Measurements from ENCODE around the gene HM13.

Gene HM13

DNA sequence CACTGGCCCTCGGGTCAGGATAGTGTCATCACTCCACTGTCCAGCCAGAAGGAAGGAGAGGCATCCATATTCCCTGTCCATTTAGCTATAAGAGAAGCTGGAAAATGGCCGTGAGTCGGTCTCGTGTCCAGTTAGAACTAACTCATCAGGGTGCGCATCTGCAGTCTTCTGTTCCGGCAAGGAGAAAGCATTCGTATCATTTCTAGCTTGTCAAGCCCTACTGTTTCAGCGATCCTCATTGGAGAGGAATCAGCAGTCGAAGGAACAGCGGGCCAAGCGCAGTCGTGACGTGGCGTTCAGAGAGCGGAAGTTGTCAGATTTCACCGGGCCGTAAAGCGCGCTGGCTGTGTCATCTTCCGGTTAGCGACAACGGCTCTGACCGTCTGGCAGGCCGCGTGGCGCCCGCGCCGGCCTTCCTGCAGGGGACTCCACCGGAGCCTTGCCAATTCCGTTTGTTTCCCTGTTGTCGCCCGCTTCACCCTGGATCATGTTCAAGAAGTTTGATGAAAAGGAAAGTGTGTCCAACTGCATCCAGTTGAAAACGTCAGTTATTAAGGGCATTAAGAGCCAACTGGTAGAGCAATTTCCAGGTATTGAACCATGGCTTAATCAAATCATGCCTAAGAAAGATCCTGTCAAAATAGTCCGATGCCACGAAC, 32.9 kb downstream of the HM13 start:
- peak overlapping the region; percentile 93 to 96 for H3K27ac Mint-ChIP-seq
- H3K4me3 Mint-ChIP-seq = peak overlapping the region; percentile 93 to 94
- H3K27me3 Mint-ChIP-seq = no peaks in the 10 kb centered on the region
- no peaks in the 10 kb centered on the region for H3K9me3 Mint-ChIP-seq
- peak; percentile 88 for ATAC-seq
- H3K4me1 Mint-ChIP-seq = peaks cover 33% of the 10 kb centered on the region
- peak; percentile 68 to 82 for DNase-seq

DNA sequence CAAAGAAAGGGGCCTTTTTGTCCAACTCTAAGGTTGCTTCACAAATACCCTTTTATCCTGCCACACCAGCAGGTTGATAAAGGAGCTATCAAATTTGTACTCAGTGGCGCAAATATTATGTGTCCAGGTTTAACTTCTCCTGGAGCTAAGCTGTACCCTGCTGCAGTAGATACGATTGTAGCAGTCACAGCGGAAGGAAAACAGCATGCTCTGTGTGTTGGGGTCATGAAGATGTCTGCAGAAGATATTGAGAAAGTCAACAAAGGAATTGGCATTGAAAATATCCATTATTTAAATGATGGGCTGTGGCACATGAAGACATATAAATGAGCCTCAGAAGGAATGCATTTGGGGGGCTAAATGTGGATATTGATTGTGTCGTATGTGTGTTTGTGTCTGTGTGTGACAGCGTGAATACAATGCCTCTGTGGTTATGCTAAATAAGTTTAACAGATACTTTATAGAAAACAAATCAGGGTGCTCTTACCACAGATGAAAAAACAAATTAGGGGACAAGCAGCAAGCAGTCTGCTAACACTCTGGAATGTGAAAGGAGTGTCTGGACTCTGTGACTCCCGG, 33.6 kb downstream of the HM13 start:
- Mint-ChIP-seq H3K27me3 (no peaks in the 10 kb centered on the region), H3K27ac (peak overlapping the region; percentile 93 to 96), H3K9me3 (no peaks in the 10 kb centered on the region), H3K4me3 (peak overlapping the region; percentile 93 to 94), H3K4me1 (peaks cover 27% of the 10 kb centered on the region)
- DNase-seq (no peak), ATAC-seq (no peak)

DNA sequence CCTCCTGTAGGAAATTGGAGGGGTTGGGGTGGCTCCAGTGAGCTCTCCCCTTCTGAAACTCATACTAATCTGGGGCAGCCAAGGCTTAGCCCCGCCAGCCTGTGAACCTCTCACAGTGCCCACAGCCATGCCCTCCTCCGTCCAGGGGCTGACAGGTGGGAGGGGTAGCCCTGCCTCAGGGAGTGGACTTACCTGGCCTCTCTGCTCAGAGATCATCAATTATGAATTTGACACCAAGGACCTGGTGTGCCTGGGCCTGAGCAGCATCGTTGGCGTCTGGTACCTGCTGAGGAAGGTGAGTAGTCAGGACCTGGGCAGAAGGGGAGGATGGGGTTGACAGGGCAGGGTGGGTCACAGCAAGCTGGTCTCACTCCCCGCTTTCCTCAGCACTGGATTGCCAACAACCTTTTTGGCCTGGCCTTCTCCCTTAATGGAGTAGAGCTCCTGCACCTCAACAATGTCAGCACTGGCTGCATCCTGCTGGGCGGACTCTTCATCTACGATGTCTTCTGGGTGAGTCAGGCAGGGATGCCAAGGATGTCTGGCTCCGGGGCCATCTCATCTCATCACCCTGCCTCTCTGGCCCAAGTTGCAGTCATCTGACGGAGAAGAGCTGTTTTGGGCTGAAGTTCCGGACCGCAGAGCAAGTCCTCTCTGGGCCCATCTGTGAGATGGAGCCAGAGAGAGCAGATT, 34.7 kb downstream of the HM13 start:
- peak overlapping the region; percentile 93 to 94 for H3K4me3 Mint-ChIP-seq
- no peak for DNase-seq
- H3K4me1 Mint-ChIP-seq = peaks cover 22% of the 10 kb centered on the region
- peak overlapping the region; percentile 69 to 76 for H3K27ac Mint-ChIP-seq
- H3K9me3 Mint-ChIP-seq = no peaks in the 10 kb centered on the region
- no peaks in the 10 kb centered on the region for H3K27me3 Mint-ChIP-seq
- ATAC-seq = no peak

DNA sequence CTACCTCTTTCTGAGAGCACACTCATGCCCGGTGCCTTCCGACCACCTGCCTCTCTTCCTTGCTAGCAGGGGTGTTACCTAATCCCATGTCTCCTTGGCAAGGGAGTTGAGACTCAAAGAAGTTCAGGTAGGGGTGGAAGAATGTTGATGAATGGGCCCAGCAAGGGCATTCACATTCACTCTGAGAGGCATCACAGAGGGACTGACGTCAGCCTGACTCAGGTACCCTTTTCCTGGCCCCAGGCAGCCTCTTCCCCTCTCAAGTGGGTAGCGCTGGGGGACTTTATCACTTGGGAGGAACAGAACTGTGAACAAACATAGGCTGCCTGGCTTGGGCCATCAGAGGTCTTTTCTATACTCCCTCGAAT, 35.3 kb downstream of the HM13 start:
- Mint-ChIP-seq H3K9me3 (no peaks in the 10 kb centered on the region), H3K27me3 (no peaks in the 10 kb centered on the region), H3K27ac (peak overlapping the region; percentile 80 to 83), H3K4me1 (peaks cover 22% of the 10 kb centered on the region), H3K4me3 (peak overlapping the region; percentile 20 to 94)
- DNase-seq (no peak), ATAC-seq (no peak)

DNA sequence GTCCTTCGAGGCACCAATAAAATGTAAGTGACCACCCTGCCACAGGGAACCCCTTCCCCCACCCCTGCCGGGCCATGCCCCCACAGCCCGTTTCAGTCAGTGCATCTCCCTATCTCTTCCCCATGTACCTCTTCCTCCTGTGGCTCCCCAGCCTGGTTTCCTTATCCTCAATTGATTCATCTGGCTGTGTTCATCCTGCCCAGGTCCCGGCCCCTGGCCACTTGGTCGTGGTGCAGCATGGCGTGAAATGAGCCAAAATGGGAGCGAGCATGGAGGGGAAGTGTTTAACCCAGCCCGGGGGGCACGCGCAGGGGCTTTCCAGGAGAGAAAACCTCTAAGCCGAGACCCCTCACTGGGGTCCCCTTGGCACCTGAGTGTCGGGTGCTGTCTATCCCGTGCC, 35.9 kb downstream of the HM13 start:
- Mint-ChIP-seq H3K9me3 (no peaks in the 10 kb centered on the region), H3K4me1 (peaks cover 22% of the 10 kb centered on the region), H3K4me3 (peak overlapping the region in 1 of 2 donors; percentile 20), H3K27ac (peak overlapping the region; percentile 80 to 83), H3K27me3 (no peaks in the 10 kb centered on the region)
- ATAC-seq (no peak), DNase-seq (no peak)

DNA sequence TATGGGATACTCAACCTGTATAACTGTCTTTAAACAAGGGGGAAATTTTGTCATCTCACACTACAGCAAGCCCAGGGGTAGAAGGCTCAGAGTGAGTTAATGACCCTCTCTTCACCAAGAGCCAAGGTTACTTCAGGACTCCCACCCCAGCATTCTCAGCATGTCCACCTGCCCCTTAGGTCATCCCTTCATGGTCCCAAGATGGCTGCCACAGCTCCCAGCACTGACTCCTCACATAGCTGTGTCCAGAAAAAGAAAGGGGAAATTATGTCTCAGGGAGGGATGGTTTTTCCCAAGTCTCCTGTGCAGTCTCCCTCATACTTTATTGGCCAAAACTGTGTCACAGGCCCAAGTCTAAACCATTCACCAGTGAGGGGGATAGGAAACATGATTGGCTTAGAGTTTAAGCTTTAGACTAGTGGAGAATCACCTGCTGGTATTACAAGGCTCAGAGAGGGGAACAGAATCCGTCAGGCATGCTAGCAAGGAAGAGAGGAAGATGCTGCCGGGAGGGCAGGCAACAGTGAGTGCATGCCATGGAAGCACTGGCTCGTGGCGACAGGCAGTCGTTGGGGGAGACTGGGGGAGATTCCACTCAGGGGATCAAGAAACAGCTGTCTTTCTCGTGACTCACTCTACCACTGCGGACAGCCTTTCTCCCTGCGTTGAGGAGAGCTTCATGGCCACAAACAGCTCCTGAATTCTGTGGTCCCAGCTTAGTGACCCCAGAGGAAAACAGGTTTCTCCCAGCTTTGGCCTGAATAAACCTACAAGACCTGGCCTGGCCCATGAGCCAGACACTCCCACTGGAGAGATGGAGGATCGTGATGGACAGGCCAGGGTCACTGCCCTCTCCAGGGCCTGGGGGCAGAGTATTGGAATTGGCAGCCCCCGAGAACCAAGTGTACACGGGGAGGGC, 37.2 kb downstream of the HM13 start:
- H3K4me1 Mint-ChIP-seq = peaks cover 22% of the 10 kb centered on the region
- no peaks in the 10 kb centered on the region for H3K27me3 Mint-ChIP-seq
- H3K9me3 Mint-ChIP-seq = no peaks in the 10 kb centered on the region
- H3K27ac Mint-ChIP-seq = peak overlapping the region in 1 of 2 donors; percentile 45
- ATAC-seq = no peak
- no peak overlapping the region for H3K4me3 Mint-ChIP-seq
- no peak for DNase-seq

DNA sequence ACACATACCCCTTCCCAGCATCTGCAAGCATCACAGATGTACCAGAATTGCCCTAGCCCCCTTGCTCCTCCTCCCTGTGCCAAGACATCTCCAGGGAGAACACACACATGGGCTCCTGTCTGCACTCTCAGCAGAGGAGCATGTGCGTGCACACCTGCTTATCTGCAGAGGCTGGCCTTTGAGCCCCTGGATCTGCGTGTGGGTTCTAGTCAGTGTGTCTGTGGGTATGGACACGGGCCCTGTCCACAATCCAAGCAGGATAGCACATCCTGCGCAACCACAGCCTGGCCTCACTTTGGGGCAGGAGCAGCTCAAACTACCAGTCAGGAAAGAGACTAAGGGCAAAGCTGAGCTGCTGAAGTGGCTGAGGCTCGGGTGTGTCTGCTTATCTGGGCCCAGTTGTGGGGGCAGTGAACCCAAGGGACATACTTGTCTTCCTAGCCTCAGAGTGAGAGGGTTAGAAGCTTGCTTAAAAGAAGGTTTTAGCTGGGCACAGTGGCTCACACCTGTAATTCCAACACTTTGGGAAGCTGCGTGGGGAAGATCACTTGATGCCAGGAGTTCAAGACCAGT, 41.0 kb downstream of the HM13 start:
- Mint-ChIP-seq H3K4me1 (peaks cover 26% of the 10 kb centered on the region), H3K4me3 (no peak overlapping the region), H3K9me3 (no peaks in the 10 kb centered on the region), H3K27me3 (no peaks in the 10 kb centered on the region), H3K27ac (no peak overlapping the region)
- DNase-seq = no peak
- no peak for ATAC-seq

DNA sequence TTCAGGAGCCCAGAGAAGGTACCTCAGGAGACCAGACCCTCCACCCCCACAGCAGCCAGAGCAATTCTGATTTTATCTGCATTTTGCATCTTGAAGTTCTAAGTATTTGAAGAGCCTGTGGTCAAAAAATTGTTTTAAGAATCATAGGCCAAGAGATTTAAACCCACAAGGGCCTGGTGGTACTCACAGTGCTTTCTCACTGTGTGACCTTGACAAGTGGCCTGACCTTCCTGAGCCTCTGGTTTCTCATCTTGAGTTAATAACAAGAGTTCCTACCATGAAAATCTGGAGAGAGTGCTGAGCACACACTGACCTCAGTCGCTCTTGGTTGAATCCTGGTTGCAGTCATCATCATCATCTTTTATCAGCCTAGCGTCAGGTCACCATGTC, 45.5 kb downstream of the HM13 start:
- peak; percentile 4 for ATAC-seq

DNA sequence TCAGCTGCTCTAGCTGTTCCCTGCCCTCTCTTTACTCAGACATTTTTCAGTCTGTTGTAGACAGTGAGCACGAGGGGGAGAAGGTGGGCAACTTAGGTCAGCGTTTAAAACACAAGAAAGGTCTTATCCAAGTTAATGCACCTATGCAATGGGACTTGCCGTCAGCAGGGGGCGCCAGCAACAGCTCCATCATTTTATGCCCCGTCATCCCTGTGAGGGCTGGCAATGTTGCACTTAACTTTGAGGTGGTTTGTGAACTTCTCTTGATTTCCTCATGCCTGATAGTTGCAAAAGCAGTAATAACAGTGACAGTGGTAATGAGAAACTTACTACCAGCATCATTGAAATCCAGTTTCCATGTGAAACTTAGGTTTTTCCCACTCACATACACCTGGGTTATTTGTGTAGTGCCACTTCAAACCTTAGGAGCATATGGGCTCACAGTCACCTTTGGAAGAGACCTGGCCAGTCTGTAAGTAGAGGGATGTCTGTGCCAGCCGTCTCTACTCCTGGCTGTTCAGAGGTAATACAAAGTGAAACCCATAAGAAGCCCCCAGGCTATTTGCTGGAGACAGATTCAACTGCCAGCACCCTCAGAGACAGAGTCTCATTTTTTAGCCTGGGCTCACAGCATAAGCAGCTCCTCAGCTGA, 46.0 kb downstream of the HM13 start:
- H3K27ac Mint-ChIP-seq = peak overlapping the region; percentile 82 to 93
- H3K9me3 Mint-ChIP-seq = no peaks in the 10 kb centered on the region
- peak; percentile 82 for ATAC-seq
- no peak overlapping the region for H3K4me3 Mint-ChIP-seq
- H3K27me3 Mint-ChIP-seq = no peaks in the 10 kb centered on the region
- DNase-seq = peak; percentile 64 to 71
- H3K4me1 Mint-ChIP-seq = peaks cover 39% of the 10 kb centered on the region

More for the DNA sequence above, 45.5 kb downstream of the HM13 start:
- no peak overlapping the region for H3K4me3 Mint-ChIP-seq
- peaks cover 39% of the 10 kb centered on the region for H3K4me1 Mint-ChIP-seq
- H3K9me3 Mint-ChIP-seq = no peaks in the 10 kb centered on the region
- H3K27ac Mint-ChIP-seq = peak overlapping the region; percentile 82 to 93
- H3K27me3 Mint-ChIP-seq = no peaks in the 10 kb centered on the region
- no peak for DNase-seq

DNA sequence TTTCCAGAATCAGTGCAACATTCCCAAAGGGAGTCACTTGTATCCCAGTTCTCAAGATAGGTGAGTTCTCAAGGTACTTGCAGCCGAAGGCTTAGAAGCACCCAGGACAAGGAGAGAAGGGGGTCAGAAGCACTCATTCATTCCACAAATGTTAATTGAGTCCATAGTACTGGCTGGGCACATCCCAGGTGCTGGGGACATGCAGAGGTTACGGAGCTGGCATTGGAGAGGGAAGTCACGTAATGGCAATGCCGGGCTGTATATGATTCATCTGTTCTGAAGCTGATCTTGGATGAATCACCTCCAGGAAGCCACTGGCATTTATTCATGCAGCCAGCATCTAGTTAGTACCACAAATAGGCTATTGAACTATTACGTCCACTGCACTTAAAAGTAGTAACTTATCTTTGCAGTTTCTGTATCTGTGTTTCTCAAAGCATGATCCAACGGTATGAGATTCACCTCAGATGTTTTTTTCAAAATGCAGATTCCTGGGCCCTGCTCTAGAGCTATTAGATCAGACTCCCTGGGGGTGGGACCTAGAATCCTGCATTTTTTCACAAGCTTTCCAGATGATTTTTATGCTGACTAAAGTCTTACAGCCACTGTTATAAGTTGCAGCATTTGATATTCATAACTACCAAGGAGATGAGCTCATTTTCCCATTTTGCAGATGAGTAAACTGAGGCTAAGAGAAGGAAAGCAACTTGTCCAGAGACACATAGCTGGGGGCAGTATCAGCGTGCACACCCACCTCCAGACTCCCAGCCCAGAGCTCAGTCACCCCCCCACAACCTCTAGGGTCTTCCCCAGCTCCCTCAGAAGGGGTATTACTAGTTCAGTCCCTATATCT, 46.7 kb downstream of the HM13 start:
- no peak for DNase-seq

DNA sequence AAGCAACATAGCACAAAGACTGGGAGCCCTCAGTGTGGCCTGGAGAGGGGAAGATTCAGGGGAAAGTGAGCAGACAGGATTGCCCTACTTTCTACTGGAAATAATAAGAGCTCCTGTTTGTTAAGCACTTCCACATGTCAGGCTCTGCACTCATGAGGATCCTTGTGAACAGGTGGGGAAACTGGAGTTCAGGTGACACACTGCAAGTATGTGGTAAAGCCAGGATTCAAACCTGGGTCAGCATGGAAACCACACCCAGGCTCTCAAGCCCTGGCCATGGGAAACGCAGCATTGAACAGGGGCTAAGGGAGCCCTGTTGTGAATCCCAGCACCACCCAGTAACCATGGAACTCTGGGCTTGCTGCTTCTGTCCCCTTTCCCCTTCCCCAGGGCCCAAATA, 48.0 kb downstream of the HM13 start:
- DNase-seq = no peak
- H3K27ac Mint-ChIP-seq = peak overlapping the region in 1 of 2 donors; percentile 72

More for the DNA sequence above, 46.7 kb downstream of the HM13 start:
- H3K27me3 Mint-ChIP-seq = no peaks in the 10 kb centered on the region
- peak overlapping the region in 1 of 2 donors; percentile 42 for H3K27ac Mint-ChIP-seq
- no peak for ATAC-seq
- H3K9me3 Mint-ChIP-seq = no peaks in the 10 kb centered on the region
- H3K4me1 Mint-ChIP-seq = peaks cover 41% of the 10 kb centered on the region
- no peak overlapping the region for H3K4me3 Mint-ChIP-seq

DNA sequence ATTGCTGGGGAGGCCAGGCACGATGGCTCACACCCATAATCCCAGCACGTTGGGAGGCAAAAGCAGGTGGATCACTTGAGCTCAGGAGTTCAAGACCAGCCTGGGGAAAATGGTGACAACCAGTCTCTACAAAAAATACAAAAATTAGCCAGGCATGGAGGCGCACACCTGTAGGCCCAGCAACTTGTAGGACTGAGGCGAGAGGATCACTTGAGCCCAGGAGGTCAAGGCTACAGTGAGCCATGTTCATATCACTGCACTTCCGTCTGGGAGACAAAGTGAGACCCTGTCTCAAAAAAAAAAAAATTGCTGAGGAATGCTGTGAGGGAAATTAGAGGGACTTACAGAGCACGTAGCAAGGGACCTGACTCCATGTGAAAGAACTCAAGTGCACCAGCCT, 50.0 kb downstream of the HM13 start:
- H3K4me1 Mint-ChIP-seq = peaks cover 57% of the 10 kb centered on the region
- no peak for ATAC-seq
- no peaks in the 10 kb centered on the region for H3K9me3 Mint-ChIP-seq
- no peak overlapping the region for H3K27ac Mint-ChIP-seq
- no peaks in the 10 kb centered on the region for H3K27me3 Mint-ChIP-seq
- no peak overlapping the region for H3K4me3 Mint-ChIP-seq
- DNase-seq = no peak

More for the DNA sequence above, 48.0 kb downstream of the HM13 start:
- peaks cover 51% of the 10 kb centered on the region for H3K4me1 Mint-ChIP-seq
- H3K9me3 Mint-ChIP-seq = no peaks in the 10 kb centered on the region
- no peaks in the 10 kb centered on the region for H3K27me3 Mint-ChIP-seq
- no peak overlapping the region for H3K4me3 Mint-ChIP-seq
- no peak for ATAC-seq

DNA sequence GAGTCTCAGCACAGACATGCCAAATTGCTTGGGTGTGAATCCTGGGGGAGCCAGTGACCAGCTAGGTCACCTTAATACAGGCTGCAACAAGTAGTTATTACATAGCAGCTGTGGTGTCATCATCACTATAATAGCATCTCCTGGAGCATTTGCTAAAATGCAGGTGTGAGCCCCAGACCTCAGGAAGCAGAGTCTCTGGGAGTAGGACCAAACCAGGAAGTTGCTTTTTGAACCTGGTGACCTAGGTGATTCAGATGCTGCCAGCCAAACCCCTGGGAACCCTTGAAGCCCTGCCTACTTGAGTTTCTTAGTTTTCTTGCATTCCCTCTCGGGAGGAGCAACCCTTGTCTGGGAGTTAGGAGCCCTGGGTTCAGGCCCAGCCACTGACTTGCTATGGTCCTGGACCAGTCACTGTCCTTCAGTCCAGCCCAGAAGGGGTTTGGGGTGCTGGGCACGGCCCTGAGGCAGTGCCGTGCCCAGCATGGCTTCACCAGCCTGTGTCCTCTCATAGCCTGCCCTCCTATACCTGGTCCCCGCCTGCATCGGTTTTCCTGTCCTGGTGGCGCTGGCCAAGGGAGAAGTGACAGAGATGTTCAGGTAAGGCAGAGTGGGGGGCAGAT, 51.6 kb downstream of the HM13 start:
- Mint-ChIP-seq H3K27me3 (no peaks in the 10 kb centered on the region), H3K4me1 (peaks cover 48% of the 10 kb centered on the region), H3K9me3 (no peaks in the 10 kb centered on the region), H3K4me3 (no peak overlapping the region), H3K27ac (no peak overlapping the region)
- no peak for DNase-seq
- no peak for ATAC-seq

DNA sequence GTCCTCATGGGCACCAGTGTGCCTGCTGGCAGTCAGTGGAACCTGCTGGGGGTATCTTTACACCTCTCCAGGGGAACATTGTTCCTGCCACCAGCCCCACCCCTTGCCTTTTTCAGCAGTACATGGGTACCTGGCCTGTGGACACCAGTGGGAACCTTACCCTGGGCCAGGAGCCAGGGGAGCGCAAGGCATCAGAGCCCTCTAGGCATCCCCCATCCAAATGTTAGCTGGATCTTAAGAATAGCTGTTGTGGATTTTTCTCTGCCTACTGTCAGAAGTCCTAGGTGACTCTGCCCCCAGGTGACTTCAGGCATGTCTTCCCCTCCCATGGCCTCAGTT, 52.0 kb downstream of the HM13 start:
- H3K9me3 Mint-ChIP-seq = no peaks in the 10 kb centered on the region
- peaks cover 46% of the 10 kb centered on the region for H3K4me1 Mint-ChIP-seq
- H3K4me3 Mint-ChIP-seq = no peak overlapping the region
- no peaks in the 10 kb centered on the region for H3K27me3 Mint-ChIP-seq
- ATAC-seq (peak; percentile 2), DNase-seq (no peak)
- peak overlapping the region in 1 of 2 donors; percentile 81 for H3K27ac Mint-ChIP-seq
